Measurements from ENCODE around the gene PAWR.

Gene PAWR

DNA sequence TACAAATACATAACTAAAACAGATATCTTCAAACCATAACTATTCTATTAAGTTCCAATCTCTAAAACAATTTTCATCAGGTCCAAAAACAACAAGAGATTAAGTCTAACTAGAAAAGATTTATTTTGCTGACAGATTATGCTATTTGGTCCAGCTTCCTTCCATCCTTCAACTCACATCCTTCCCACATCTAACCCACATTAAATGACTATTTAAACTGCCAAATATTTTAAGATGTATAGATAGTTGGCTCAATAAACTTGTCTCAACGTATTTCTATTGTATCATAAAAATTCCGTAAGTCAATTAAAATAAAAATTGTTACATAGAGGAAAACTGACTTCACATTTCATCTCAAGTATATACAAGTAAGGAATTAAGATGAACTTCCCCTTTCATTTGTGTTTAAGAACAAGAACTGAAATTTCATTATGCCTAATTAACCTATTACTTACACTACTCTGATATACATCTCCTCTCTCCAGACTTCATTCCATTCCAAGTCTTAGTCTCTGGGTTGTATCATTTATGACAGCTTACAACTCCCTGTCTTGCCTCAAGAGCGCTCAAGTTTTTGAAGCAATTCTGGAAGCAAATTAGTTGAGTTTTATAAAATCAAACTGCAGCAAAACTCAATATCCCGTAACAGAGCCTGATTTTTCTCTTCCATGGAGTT is 25.4 kb downstream of the PAWR start:
- H2AK5ac ChIP-seq (ENCODE audit: low read depth, low read length) = no peak overlapping the region
- H3K18ac ChIP-seq (ENCODE audit: low read length) = no peak overlapping the region
- H3K36me3 ChIP-seq (replicated peaks in 1 of 2; ENCODE audit: control insufficient read depth in 2 of 2, insufficient read depth in 2 of 2, low read length in 2 of 2) = peaks cover 0 to 17% of the 10 kb centered on the region in 2 donors
- H3K79me1 ChIP-seq (ENCODE audit: low read depth, low read length) = peaks cover 5% of the 10 kb centered on the region
- H3K4me1 ChIP-seq (ENCODE audit: control insufficient read depth in 2 of 2, insufficient read depth in 1 of 2, low read depth in 1 of 2, low read length in 2 of 2) = no peaks in the 10 kb centered on the region
- no peak overlapping the region for H3K23ac ChIP-seq (ENCODE audit: low read depth, low read length, poor library complexity)
- no peak overlapping the region for H3K14ac ChIP-seq (ENCODE audit: low read length)
- no peaks in the 10 kb centered on the region for H3K27me3 ChIP-seq (ENCODE audit: control insufficient read depth in 3 of 3, insufficient read depth in 3 of 3, low read depth in 1 of 3, low read length in 3 of 3)
- H2BK5ac ChIP-seq (ENCODE audit: low read length) = no peak overlapping the region
- no peak overlapping the region for H4K8ac ChIP-seq (ENCODE audit: low read depth, low read length)
- H3K4me2 ChIP-seq (ENCODE audit: insufficient read depth, low read length, poor library complexity, severe bottlenecking) = no peak overlapping the region
- H3K27ac ChIP-seq (replicated peaks; ENCODE audit: low read length) = no peak overlapping the region
- H2AFZ ChIP-seq (ENCODE audit: low read length) = no peak overlapping the region
- H2BK12ac ChIP-seq (ENCODE audit: low read length) = no peak overlapping the region
- DNase-seq (ENCODE audit: low spot score) = no peak
- H2BK15ac ChIP-seq (ENCODE audit: low read length) = no peak overlapping the region
- H3K4me3 ChIP-seq (ENCODE audit: low read length in 2 of 2) = no peak overlapping the region
- no peak overlapping the region for H3K9ac ChIP-seq (ENCODE audit: low read depth, low read length, poor library complexity)
- WGBS, 2 donors (ENCODE audit: extremely low coverage in 2 of 2, insufficient read length in 2 of 2, insufficient replicate concordance in 1 of 2) = no CpG with 5 or more reads among the region's 4 CpGs
- no peaks in the 10 kb centered on the region for H3K9me3 ChIP-seq (replicated peaks in 1 of 2; ENCODE audit: control insufficient read depth in 2 of 2, insufficient read depth in 1 of 2, low read depth in 1 of 2, low read length in 2 of 2)
- no peak overlapping the region for H3K4ac ChIP-seq (ENCODE audit: low read length)
- H4K91ac ChIP-seq (ENCODE audit: low read depth, low read length, poor library complexity) = no peak overlapping the region
- H2BK120ac ChIP-seq (ENCODE audit: low read depth, low read length) = no peak overlapping the region

GRCh38 chr12:79664518-79664917 is 26.2 kb downstream of the PAWR start:
- Histone ChIP-seq H2BK120ac (ENCODE audit: low read depth, low read length) (no peak overlapping the region), H3K4me2 (ENCODE audit: insufficient read depth, low read length, poor library complexity, severe bottlenecking) (no peak overlapping the region), H3K36me3 (replicated peaks in 1 of 2; ENCODE audit: control insufficient read depth in 2 of 2, insufficient read depth in 2 of 2, low read length in 2 of 2) (peaks cover 0 to 17% of the 10 kb centered on the region in 2 donors), H3K9me3 (replicated peaks in 1 of 2; ENCODE audit: control insufficient read depth in 2 of 2, insufficient read depth in 1 of 2, low read depth in 1 of 2, low read length in 2 of 2) (no peaks in the 10 kb centered on the region), H3K79me1 (ENCODE audit: low read depth, low read length) (peaks cover 5% of the 10 kb centered on the region), H4K91ac (ENCODE audit: low read depth, low read length, poor library complexity) (no peak overlapping the region), H3K27ac (replicated peaks; ENCODE audit: low read length) (no peak overlapping the region), H3K18ac (ENCODE audit: low read length) (no peak overlapping the region), H3K27me3 (ENCODE audit: control insufficient read depth in 3 of 3, insufficient read depth in 3 of 3, low read depth in 1 of 3, low read length in 3 of 3) (no peaks in the 10 kb centered on the region), H3K4ac (ENCODE audit: low read length) (no peak overlapping the region), H3K9ac (ENCODE audit: low read depth, low read length, poor library complexity) (no peak overlapping the region), H3K23ac (ENCODE audit: low read depth, low read length, poor library complexity) (no peak overlapping the region), H2BK5ac (ENCODE audit: low read length) (no peak overlapping the region), H2AK5ac (ENCODE audit: low read depth, low read length) (no peak overlapping the region), H3K14ac (ENCODE audit: low read length) (no peak overlapping the region), H2BK12ac (ENCODE audit: low read length) (no peak overlapping the region), H2BK15ac (ENCODE audit: low read length) (no peak overlapping the region), H3K4me3 (ENCODE audit: low read length in 2 of 2) (no peak overlapping the region), H2AFZ (ENCODE audit: low read length) (no peak overlapping the region), H4K8ac (ENCODE audit: low read depth, low read length) (no peak overlapping the region), H3K4me1 (ENCODE audit: control insufficient read depth in 2 of 2, insufficient read depth in 1 of 2, low read depth in 1 of 2, low read length in 2 of 2) (no peaks in the 10 kb centered on the region)
- DNase-seq (ENCODE audit: low spot score) = no peak
- WGBS, 2 donors (ENCODE audit: extremely low coverage in 2 of 2, insufficient read length in 2 of 2, insufficient replicate concordance in 1 of 2) = no CpG with 5 or more reads among the region's 4 CpGs

GRCh38 chr12:79662046-79662811 is 28.5 kb downstream of the PAWR start:
- H3K79me1 ChIP-seq (ENCODE audit: low read depth, low read length) = peaks cover 1% of the 10 kb centered on the region
- H2BK12ac ChIP-seq (ENCODE audit: low read length) = no peak overlapping the region
- no peak overlapping the region for H2BK5ac ChIP-seq (ENCODE audit: low read length)
- no peak overlapping the region for H3K4me3 ChIP-seq (ENCODE audit: low read length in 2 of 2)
- H3K4ac ChIP-seq (ENCODE audit: low read length) = no peak overlapping the region
- DNase-seq (ENCODE audit: low spot score) = no peak
- no peak overlapping the region for H4K8ac ChIP-seq (ENCODE audit: low read depth, low read length)
- no peak overlapping the region for H2AK5ac ChIP-seq (ENCODE audit: low read depth, low read length)
- no peak overlapping the region for H2BK15ac ChIP-seq (ENCODE audit: low read length)
- no peak overlapping the region for H4K91ac ChIP-seq (ENCODE audit: low read depth, low read length, poor library complexity)
- H2AFZ ChIP-seq (ENCODE audit: low read length) = no peak overlapping the region
- no peak overlapping the region for H3K18ac ChIP-seq (ENCODE audit: low read length)
- H3K36me3 ChIP-seq (replicated peaks in 1 of 2; ENCODE audit: control insufficient read depth in 2 of 2, insufficient read depth in 2 of 2, low read length in 2 of 2) = peaks cover 0 to 3% of the 10 kb centered on the region in 2 donors
- no peak overlapping the region for H3K9ac ChIP-seq (ENCODE audit: low read depth, low read length, poor library complexity)
- no peak overlapping the region for H2BK120ac ChIP-seq (ENCODE audit: low read depth, low read length)
- no peaks in the 10 kb centered on the region for H3K27me3 ChIP-seq (ENCODE audit: control insufficient read depth in 3 of 3, insufficient read depth in 3 of 3, low read depth in 1 of 3, low read length in 3 of 3)
- H3K23ac ChIP-seq (ENCODE audit: low read depth, low read length, poor library complexity) = no peak overlapping the region
- no CpG with 5 or more reads among the region's 1 CpG for WGBS, 2 donors (ENCODE audit: extremely low coverage in 2 of 2, insufficient read length in 2 of 2, insufficient replicate concordance in 1 of 2)
- H3K27ac ChIP-seq (replicated peaks; ENCODE audit: low read length) = no peak overlapping the region
- H3K9me3 ChIP-seq (replicated peaks in 1 of 2; ENCODE audit: control insufficient read depth in 2 of 2, insufficient read depth in 1 of 2, low read depth in 1 of 2, low read length in 2 of 2) = no peaks in the 10 kb centered on the region
- no peaks in the 10 kb centered on the region for H3K4me1 ChIP-seq (ENCODE audit: control insufficient read depth in 2 of 2, insufficient read depth in 1 of 2, low read depth in 1 of 2, low read length in 2 of 2)
- H3K4me2 ChIP-seq (ENCODE audit: insufficient read depth, low read length, poor library complexity, severe bottlenecking) = no peak overlapping the region
- H3K14ac ChIP-seq (ENCODE audit: low read length) = no peak overlapping the region

DNA sequence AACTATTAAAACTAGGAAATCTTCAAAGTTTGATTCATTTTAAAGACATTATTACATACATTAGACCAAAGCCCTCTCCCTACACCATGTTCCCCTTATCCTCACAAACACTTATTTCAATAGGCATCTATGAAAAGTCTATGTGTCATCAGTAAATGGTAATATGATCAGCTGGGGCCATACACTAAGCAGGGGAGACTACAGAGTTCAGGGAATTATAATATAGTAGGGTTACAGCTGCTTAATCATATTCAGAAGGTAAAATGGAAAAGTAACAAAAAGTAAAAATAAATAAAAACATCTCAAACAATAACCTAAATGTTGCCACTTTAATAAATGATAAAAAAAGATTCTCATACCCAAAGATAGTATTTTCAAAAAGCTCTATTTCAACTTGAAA is 29.1 kb downstream of the PAWR start:
- H2AK5ac ChIP-seq (ENCODE audit: low read depth, low read length) = no peak overlapping the region
- H3K79me1 ChIP-seq (ENCODE audit: low read depth, low read length) = peaks cover 1% of the 10 kb centered on the region
- no peak overlapping the region for H3K18ac ChIP-seq (ENCODE audit: low read length)
- no peak overlapping the region for H2AFZ ChIP-seq (ENCODE audit: low read length)
- H3K4ac ChIP-seq (ENCODE audit: low read length) = no peak overlapping the region
- no peak overlapping the region for H3K4me2 ChIP-seq (ENCODE audit: insufficient read depth, low read length, poor library complexity, severe bottlenecking)
- H2BK12ac ChIP-seq (ENCODE audit: low read length) = no peak overlapping the region
- H3K14ac ChIP-seq (ENCODE audit: low read length) = no peak overlapping the region
- no peak overlapping the region for H3K23ac ChIP-seq (ENCODE audit: low read depth, low read length, poor library complexity)
- no peak overlapping the region for H3K27ac ChIP-seq (replicated peaks; ENCODE audit: low read length)
- H3K27me3 ChIP-seq (ENCODE audit: control insufficient read depth in 3 of 3, insufficient read depth in 3 of 3, low read depth in 1 of 3, low read length in 3 of 3) = no peaks in the 10 kb centered on the region
- no peak overlapping the region for H3K4me3 ChIP-seq (ENCODE audit: low read length in 2 of 2)
- no peak for DNase-seq (ENCODE audit: low spot score)
- no peak overlapping the region for H2BK5ac ChIP-seq (ENCODE audit: low read length)
- H2BK120ac ChIP-seq (ENCODE audit: low read depth, low read length) = no peak overlapping the region
- H4K8ac ChIP-seq (ENCODE audit: low read depth, low read length) = no peak overlapping the region
- no peak overlapping the region for H4K91ac ChIP-seq (ENCODE audit: low read depth, low read length, poor library complexity)
- H3K36me3 ChIP-seq (replicated peaks in 1 of 2; ENCODE audit: control insufficient read depth in 2 of 2, insufficient read depth in 2 of 2, low read length in 2 of 2) = peaks cover 2 to 6% of the 10 kb centered on the region in 2 donors
- no peak overlapping the region for H2BK15ac ChIP-seq (ENCODE audit: low read length)
- H3K4me1 ChIP-seq (ENCODE audit: control insufficient read depth in 2 of 2, insufficient read depth in 1 of 2, low read depth in 1 of 2, low read length in 2 of 2) = no peaks in the 10 kb centered on the region
- H3K9ac ChIP-seq (ENCODE audit: low read depth, low read length, poor library complexity) = no peak overlapping the region
- no peaks in the 10 kb centered on the region for H3K9me3 ChIP-seq (replicated peaks in 1 of 2; ENCODE audit: control insufficient read depth in 2 of 2, insufficient read depth in 1 of 2, low read depth in 1 of 2, low read length in 2 of 2)
